GM19372 (cell line): ENCODE measurements around the gene TTLL5.

Experiments
- ATAC-seq: cut with Tn5 transposase; IDR thresholded peaks from one replicate; pipeline ENCODE4 v1.9.1; 2021; ENCODE audit warnings: mild to moderate bottlenecking, low read depth, moderate library complexity; ENCODE audit not compliant: unreplicated experiment

Gene TTLL5

DNA sequence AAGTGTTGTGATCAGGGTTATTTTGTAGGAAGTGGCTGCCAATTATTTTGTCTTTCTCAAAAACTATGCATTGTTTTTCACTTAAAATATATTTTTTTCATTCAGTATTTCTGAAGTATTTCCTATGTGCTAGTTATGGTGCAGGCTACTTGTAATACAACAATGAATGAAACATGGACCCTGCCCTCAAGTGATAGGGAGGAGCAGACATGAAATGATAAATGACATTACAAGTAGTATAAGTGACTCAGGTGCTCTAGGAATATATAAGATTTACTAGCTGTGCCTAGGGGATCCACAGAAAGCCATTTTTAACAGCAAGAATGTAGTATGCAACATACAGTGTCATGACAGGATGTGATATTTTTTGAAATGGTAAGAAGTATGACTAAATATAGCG lies 65.3 kb downstream of the TTLL5 start:
- no peak for ATAC-seq

DNA sequence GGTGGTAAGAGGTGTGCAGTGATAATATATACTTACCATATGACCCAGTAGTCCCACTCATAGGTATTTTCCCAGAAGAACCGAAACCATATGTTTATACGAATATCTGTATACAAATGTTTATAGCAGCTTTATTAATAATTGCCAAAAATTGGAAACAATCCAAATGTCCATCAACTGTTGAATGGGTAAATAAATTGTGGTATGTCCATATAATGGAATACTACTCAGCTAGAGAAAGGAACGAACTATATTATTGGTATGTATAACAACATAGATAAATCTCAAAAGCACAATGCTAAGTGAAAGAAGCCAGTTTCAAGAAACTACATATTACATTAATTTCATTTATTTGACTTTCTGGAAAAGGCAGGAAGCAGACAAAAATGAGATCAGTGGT lies 66.1 kb downstream of the TTLL5 start:
- no peak for ATAC-seq

DNA sequence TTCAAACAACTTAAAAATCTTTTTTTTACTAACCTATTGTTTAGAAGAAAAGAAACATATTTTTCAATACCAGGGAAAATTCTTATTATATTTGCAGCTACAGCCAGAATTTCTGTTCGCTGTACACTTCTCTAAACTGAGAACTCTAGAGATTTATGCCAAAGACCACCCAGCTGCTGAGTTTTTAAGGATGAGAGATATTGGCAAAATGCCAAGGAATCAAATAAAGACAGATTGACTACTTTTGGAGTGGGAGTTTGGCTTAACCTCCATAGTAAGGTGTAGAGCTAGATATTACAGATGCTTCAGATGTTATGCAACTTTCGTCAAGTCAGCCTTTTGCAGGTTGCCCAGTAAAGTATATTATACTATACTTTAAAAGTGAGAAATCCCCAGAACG lies 71.8 kb downstream of the TTLL5 start:
- ATAC-seq, result no peak

DNA sequence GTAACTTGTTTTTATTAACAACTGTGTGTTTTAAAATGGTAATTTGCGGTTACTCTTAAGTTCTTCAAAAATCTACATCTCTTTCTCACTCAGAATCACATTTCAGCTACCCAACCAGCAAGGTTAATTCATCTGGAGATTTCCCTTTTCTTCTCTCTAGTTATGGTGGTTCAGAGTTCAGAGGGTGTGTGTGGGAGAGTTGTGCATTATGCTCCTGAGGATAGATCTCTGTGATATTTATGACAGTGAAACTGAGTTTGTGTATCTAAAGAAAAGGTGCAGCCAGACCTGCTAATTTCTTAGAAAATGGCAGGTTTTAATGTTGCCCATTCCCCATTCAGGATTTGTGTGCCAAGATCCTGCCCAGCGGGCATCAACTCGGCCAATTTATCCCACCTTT lies 73.8 kb downstream of the TTLL5 start:
- no peak for ATAC-seq

DNA sequence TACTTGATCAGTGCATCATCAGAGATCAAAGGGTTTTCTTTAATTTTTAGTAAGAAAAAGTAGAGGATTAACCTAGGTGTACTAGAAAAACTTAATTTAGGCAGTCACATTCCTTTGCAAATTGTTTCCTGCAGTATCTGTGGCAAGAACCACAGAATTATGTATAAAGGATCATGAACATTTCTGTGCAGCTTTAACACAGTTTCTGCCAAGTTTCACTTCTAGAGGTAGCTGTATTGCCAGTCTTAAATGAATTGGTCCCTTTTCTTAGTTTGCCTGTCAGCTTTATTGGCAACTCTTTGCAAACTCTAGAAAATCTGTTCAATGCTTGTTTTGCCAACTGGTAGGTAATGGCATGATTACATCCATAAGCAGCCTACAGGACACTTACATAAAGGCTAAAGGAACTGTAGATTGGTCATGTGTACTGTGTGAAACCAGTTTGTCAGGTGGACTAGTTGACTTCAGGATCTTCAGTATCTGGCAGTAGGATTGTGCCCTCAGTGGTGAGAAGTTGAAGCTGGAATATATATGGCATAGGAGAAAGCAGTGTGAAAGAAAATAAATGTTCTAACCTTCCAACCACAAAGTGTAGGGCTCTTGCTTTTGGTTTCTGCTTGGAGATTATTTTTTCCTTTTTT lies 75.9 kb downstream of the TTLL5 start:
- no peak for ATAC-seq

DNA sequence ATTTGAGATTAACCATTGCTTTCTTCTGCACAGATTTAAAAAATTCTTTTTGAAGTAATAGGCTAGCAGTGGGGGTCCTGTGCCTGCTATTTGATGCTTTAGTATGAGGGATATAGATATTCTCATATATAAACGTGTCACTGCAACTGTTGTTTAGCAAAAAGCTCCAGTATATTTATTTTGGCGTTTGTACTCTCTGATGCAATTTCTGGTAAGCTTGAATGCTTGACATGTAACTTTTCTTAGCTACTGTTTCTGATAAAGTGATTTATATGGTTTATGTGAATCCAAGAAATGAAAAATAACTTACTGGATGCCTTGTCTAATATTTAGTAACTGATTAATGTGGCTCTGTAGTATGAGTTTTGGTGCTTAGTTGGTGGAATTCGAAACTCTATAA lies 77.1 kb downstream of the TTLL5 start:
- ATAC-seq, result no peak

DNA sequence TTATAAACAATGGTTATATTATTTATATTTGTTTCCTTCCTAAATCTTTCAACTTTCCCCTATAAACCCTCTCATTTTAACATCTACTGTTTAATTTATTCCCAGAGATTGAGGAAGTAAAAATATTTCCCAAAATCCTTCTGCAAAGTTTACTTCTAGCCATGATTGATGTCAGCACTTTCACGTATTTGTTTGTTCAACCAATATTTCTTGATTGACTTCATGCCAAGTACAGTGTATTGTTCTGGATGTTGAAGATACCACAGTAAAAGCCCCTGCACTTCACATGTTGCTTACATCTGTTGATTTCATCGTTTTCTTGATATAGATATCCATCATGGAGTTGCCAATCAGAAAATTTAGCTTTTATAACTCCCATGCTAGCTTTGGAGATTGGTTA lies 81.8 kb downstream of the TTLL5 start:
- no peak for ATAC-seq

DNA sequence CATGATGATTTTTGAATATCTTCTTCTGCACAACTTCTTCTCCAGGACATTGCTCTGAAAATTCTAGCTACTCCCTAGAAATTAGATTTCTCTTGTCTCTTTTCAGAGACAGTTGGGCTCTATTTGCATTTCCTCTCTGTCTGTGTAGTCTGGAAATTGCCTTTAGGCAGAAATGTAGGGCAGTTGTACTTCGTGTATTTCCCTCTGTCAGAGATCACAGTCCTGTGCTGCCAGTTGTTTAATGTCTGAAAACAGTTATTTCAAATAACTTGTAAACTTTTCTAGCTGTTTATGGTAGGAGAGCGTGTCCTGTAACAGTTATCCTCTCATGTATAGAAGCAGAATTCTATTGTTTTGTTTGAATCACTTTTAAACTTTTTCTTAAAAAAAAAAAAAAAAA lies 86.9 kb downstream of the TTLL5 start:
- no peak for ATAC-seq

DNA sequence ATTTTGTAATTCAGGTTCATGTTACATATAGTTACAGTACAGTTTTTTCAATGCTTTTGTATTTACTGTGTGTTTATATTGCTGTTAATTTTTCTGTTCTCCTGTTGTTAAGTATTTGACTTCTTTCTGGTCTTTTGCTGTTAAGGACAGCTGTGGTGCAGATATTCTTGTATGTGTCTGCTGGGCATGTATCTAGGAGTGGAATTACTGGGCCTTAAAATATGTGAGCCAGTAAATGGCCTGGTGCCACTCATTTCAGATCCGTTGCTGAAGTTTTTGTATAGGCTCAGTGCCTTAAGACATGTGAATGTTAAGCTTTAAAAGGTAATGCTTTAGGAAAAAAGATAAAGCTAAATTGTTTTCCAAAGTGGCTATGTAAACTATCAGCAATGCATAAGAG lies 87.3 kb downstream of the TTLL5 start:
- ATAC-seq, result no peak

DNA sequence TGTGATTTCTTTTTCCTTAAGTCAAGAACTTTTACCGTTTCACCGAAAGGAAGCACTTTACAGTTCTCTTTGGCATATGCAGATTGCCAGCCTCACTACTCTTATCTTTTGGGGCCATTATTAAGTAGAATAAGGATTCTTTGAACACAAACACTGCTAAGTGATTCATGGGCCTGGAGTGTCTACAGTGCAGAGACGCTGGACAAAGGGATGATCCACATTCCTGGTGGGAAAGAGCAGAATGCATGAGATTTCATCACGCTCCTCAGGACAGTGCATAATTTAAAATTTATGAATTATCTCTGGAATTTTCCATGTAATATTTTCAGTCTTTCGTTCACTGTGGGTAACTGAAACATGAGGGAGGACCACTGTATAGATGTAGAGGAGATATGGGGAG lies 90.2 kb downstream of the TTLL5 start:
- ATAC-seq, result no peak

DNA sequence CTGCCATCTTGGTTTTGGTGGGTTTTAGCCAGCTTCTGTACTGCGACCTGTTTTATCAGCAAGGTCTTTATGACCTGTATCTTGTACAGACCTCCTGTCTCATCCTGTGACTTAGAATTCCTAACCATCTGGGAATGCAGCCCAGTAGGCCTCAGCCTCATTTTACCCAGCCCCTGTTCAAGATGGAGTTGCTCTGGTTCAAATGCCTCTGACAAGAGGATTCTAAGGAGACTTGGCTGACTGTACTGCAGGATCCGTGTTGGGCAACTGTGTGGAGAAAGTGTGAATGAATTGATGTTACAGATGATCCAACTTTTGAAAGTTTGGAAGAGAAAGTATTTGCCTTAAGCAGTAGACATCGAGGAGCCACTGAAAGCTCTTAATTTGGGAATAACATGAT lies 91.0 kb downstream of the TTLL5 start:
- no peak for ATAC-seq

DNA sequence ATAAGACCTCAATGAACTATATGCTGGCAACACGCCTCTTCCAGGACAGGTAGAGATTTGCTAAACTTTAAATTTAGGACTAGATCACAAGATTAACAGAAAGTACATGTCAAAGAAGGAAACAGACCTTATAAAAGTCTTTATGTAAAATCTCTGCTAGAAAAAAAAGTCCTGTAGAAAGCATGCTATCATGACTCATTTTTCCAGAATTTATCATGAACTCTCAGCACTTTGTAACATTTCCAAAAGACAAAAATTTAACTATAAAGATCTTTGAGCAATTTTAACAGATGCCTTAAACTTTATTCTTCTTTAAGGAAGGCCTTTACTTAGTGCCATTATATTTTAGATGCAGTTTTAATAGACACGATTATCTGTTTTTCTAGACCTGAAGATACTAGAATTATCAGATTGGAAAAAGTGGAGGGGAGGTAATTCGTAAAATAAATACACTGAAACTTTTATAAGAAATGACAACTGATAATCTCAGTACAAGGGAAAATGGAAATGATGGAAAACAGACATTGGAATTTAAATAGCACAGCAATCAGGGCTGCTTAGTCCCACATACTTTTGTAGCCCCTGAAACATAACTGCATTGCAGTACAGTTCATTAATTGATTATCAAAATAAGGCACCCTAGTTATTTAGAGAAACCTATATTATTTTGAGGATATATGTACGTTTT lies 92.0 kb downstream of the TTLL5 start:
- no peak for ATAC-seq

DNA sequence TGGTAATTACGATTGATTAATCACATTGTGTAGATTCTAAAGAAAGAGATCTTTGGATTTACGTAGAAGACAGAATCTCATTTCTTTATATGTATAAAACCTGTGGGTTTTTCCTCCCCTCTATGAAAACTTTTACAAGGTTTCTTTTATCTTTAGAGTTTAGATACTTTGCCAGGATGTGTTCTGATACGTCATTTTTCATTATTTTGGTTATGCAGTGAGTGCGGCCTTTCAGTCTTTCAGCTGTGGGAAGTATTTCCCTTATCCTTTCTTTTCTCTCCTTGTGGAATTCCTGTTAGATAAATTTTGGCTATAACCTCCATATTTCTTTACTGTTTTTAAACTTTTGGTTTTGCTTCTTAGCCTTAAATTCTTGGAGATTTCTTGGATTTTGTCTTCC lies 92.7 kb downstream of the TTLL5 start:
- ATAC-seq, result no peak

DNA sequence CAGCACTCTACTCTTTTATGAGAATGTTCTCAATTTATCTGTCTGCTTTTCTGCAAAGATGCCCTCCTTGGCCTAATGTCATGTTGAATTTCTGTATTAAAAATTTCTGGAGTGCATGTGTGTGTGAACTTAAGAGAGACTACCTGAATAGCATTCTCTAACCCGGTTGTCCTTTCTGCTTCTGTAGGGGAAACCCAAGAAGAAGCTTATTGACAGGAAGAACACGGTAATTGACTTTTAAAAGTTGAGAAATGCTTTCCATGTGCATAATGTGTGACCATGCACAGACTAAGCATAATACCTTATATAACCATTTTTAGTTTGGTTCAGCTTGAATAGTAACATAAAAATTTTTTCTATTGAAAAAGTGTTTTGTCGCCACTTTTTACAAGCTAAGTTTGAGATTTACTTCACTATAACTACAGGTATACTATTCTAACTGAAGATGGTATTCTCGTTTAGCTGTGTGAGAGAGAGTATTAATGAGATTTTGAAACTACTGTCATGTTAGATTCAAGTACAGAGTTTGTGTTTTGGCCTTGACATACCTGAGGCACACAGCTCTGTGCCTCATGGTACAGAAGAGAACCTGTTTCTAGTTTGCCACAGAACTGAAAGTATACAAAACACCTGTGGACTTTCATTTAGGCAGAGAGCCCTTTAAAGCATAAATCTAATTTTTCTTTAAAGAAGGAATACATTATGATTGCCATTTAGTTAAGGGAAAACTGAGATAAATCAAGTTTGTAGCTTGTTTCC lies 96.8 kb downstream of the TTLL5 start:
- no peak for ATAC-seq

DNA sequence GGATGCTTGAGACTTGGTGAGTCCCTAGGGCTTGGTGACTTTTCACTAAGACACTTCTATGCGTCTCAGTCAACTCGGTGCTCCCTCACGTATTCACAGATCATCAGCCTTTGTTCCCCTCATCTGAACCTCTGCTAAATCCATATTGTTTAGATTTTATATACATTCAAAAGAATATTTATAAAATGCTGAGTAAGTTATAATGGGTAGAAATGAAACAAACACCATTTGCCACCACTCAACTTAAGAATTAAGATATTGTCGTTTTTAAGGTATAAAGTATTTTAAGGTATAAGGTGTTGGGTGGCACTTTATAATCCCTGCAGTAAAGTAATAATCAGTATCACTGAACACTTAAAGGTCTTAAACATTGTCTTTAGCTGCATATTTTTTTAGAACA lies 103.0 kb downstream of the TTLL5 start:
- ATAC-seq, result no peak

DNA sequence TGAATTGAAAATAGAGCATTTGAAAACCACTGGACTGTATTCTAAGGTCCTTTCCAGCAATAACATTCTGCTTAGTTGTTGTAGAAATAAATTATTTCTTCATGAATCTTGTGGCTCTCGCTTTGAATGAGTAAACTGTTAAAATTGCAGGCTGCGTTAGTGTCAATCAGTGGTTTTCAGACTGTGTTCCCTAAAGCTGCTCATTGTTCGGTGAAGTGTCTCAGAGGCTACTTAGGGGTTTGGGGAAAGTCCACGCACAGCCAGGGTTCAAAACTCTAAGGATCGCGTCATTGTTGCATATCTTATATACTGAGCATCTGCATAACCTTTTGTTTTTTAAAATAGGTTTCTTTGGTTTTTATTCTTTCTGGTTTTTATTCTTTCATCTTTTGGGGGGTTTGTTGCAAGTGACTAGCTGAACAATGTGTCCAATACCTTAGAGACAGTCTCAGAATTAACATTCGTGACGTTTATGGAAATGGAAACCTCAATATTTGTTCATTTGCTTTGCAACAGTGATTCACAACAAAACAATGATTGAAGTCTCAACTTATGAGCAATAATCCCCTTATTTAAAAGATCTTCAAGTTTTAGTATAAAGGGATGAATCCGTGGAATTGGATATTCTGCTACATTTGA lies 108.1 kb downstream of the TTLL5 start:
- no peak for ATAC-seq

DNA sequence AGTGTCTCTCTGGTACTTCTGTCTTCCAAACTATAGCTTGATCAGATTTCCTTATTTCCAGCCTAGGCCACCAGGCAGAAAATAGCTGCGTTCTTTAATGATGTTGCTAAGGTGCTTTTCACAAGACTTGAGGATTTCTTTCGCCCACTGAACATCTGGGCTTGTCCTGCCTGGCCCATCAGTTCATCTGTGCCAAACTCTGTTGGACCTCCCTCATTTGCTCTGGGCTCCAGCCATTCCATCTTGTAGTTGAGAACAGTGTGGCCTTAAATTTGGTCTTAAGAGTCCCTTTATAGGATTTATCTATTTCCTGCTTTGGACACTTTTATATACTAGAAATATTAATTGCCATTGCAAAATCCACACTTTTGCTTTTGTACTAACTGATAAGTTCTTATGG lies 109.6 kb downstream of the TTLL5 start:
- ATAC-seq, result no peak

DNA sequence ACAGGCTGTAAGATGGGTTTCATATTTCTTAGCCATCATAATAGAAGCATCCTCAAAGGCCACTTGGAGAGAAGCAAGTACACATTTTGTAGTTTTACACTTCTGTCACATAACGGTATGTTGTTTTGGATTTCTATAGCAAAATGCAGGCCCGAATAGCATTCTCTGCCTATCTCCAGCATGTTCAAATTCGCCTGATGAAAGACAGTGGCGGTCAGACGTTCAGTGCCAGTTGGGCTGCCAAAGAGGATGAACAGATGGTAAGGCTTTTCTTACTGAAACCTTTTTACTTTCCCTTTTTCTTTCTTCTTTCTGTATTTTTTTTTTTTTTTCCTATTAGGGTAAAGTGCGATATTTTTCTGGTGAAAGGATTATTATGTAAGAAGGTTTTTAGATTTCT lies 110.5 kb downstream of the TTLL5 start:
- no peak for ATAC-seq

DNA sequence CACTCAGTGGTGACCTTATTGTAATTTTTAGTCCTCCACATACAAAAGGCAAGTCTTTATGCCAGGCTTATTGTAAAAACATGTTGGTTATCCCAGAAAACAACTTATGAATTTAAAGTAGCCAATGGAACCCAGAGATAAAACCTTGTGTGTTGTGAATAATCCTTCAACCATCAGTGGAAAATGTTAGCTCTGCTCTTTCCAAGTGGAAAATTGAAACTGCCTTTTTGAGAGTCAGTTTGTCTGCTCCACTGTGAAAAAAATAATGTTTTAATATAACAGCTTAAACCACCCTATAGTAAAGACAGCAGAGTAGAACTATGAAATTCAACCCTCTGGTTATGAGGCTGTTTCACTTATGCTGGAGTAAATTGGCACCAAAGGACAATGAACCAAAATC lies 112.0 kb downstream of the TTLL5 start:
- ATAC-seq, result no peak

DNA sequence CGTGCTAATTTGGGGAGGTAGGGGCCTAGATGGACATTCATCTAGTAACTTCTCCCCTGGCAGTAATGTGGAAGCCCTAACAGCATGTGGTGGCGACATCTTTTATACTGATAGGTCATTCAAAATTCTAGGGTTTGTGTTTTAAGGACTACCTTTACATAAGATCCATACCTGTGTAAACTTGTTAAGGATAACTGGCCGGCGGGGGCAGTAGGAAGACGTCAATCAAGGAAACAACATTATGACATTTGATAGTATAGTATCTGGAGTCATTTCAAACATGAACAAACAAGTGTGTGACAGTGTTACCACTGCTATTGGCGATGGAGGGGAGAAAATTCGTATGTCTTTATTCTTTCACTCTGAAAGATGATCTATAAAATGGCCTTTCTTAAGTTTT lies 120.0 kb downstream of the TTLL5 start:
- no peak for ATAC-seq

DNA sequence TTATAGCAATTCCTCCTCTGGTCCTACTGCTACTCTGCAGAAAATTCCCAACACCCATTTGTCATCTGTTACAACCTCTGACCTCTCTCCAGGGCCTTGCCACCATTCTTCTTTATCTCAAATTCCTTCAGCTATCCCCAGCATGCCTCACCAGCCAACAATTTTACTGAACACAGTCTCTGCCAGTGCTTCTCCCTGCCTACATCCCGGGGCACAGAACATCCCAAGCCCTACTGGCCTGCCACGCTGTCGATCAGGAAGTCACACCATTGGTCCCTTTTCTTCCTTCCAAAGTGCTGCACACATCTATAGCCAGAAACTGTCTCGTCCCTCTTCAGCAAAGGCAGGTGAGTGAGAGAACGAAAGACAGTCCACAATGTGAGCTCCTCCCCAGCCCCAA lies 122.1 kb downstream of the TTLL5 start:
- ATAC-seq, result no peak
